Fibroblast of lung (primary cell): ENCODE data around the gene BTN2A1. TPM values are rescaled to one million over a fixed set of nuclear protein-coding genes. Genes with fewer than 3 reads are reported as not detected.
"Not testable (repeated sequence)": the region's sequence is repeated elsewhere in the genome, so short reads cannot be mapped to it uniquely, and the experiment has no call there.

Source experiments
- DNase-seq, 2 donors: peaks; one replicate each; pipeline versions ENCODE4 v3.0.0 to v3.0.0-alpha.2; 2010; ENCODE audit warnings: low read depth in 2 of 2
- H2AFZ ChIP-seq: 2 replicates; pipeline ENCODE4 v1.5.1; 2012; ENCODE audit warnings: low read length, control low read depth, inconsistent platforms
- H3K27ac ChIP-seq: 2 replicates; pipeline ENCODE4 v1.5.1; 2011; ENCODE audit warnings: low read length, control low read depth; ENCODE audit not compliant: insufficient read depth
- H3K27me3 ChIP-seq: 2 replicates; pipeline ENCODE4 v1.5.1; 2011; ENCODE audit warnings: mild to moderate bottlenecking, low read length; ENCODE audit not compliant: control insufficient read depth, insufficient read depth
- H3K36me3 ChIP-seq: 2 replicates; pipeline ENCODE4 v1.5.1; 2011; ENCODE audit warnings: low read length; ENCODE audit not compliant: control insufficient read depth, insufficient read depth
- H3K4me1 ChIP-seq: 2 replicates; pipeline ENCODE4 v1.5.1; 2011; ENCODE audit warnings: low read length; ENCODE audit not compliant: control insufficient read depth, insufficient read depth; ENCODE audit errors: extremely low read depth
- H3K4me2 ChIP-seq: 2 replicates; pipeline ENCODE4 v1.5.1; 2011; ENCODE audit warnings: low read length, control low read depth; ENCODE audit not compliant: insufficient read depth; ENCODE audit errors: extremely low read depth
- H3K4me3 ChIP-seq, 4 experiments: fragments of 200-600 bp in 1 of 4; sonication (generic) in 1 of 4; replicated peaks in 1 of 4; 2 replicates each; pipeline ENCODE4 v1.5.1; 2011 to 2016; ENCODE audit warnings: low read length in 4 of 4, low read depth in 3 of 4, mild to moderate bottlenecking in 3 of 4, control low read depth in 2 of 4, inconsistent platforms in 1 of 4, mixed read lengths in 1 of 4; ENCODE audit not compliant: insufficient read depth in 1 of 4; ENCODE audit errors: control extremely low read depth in 1 of 4
- H3K79me2 ChIP-seq: 2 replicates; pipeline ENCODE4 v1.5.1; 2012; ENCODE audit warnings: mild to moderate bottlenecking, low read length, inconsistent platforms; ENCODE audit not compliant: control insufficient read depth, insufficient read depth
- H3K9ac ChIP-seq: 2 replicates; pipeline ENCODE4 v1.5.1; 2011; ENCODE audit warnings: mild to moderate bottlenecking, low read length, control low read depth; ENCODE audit not compliant: insufficient read depth
- H3K9me3 ChIP-seq: 2 replicates; pipeline ENCODE4 v1.5.1; 2012; ENCODE audit warnings: low read depth, low read length; ENCODE audit not compliant: control insufficient read depth, insufficient read depth
- H4K20me1 ChIP-seq: 2 replicates; pipeline ENCODE4 v1.5.1; 2011; ENCODE audit warnings: low read length; ENCODE audit not compliant: control insufficient read depth, insufficient read depth; ENCODE audit errors: extremely low read depth
- EZH2 ChIP-seq: IDR thresholded peaks from 2 replicates; pipeline ENCODE4 v1.5.1; 2012; ENCODE audit warnings: low read length, control low read depth, mild to moderate bottlenecking; ENCODE audit errors: missing control alignments
- polyA plus RNA-seq, 2 donors: library from polyadenylated mRNA; depleted of rRNA in 1 of 2; stranded (reverse) in 1 of 2; unstranded in 1 of 2; fragments of >200 nt; gene quantifications; 2 replicates each; pipeline ENCODE4 v1.2.1, GENCODE V29; 2011 to 2012; ENCODE audit warnings: missing spikeins in 1 of 2
- total RNA-seq: library from RNA; depleted of rRNA; stranded (reverse); fragments of >200 nt; gene quantifications from 2 replicates; pipeline ENCODE4 v1.2.1, GENCODE V29; 2014
- TF ChIP-seq, protein P1 (sequence below), 2 donors: IDR thresholded peaks in 1 of 2; conservative IDR thresholded peaks in 1 of 2; 1 replicate in 1 of 2; 2 replicates in 1 of 2; pipeline ENCODE4 v1.5.1; 2011 to 2012; ENCODE audit warnings: low read length in 2 of 2, control low read depth in 1 of 2, inconsistent platforms in 1 of 2, low read depth in 1 of 2, mild to moderate bottlenecking in 1 of 2

The BTN2A1 gene
- total and polyA plus RNA-seq, 2 donors (not counting 1 experiment from before 2014, with no cell fraction given), result 14.9 to 26.4 TPM

GRCh38 chr6:26457264-26457805, 420 bp upstream of the BTN2A1 start:
- peak overlapping the region; percentile 81 for H3K4me2 ChIP-seq
- H3K79me2 ChIP-seq, result peaks cover 32% of the 10 kb centered on the region
- H3K4me3 ChIP-seq, result peak overlapping the region; percentile 33 to 99 (median 85)
- no peaks in the 10 kb centered on the region for H3K27me3 ChIP-seq
- no peaks in the 10 kb centered on the region for H4K20me1 ChIP-seq
- TF ChIP-seq, protein P1, sequence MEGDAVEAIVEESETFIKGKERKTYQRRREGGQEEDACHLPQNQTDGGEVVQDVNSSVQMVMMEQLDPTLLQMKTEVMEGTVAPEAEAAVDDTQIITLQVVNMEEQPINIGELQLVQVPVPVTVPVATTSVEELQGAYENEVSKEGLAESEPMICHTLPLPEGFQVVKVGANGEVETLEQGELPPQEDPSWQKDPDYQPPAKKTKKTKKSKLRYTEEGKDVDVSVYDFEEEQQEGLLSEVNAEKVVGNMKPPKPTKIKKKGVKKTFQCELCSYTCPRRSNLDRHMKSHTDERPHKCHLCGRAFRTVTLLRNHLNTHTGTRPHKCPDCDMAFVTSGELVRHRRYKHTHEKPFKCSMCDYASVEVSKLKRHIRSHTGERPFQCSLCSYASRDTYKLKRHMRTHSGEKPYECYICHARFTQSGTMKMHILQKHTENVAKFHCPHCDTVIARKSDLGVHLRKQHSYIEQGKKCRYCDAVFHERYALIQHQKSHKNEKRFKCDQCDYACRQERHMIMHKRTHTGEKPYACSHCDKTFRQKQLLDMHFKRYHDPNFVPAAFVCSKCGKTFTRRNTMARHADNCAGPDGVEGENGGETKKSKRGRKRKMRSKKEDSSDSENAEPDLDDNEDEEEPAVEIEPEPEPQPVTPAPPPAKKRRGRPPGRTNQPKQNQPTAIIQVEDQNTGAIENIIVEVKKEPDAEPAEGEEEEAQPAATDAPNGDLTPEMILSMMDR (conservative IDR thresholded peaks at IDR 0.05 in 1 of 2, IDR thresholded peaks at IDR 0.05 in 1 of 2; ENCODE audit: low read depth in 1 of 2, low read length in 2 of 2), result no peak
- TF ChIP-seq EZH2, result no peak
- peak overlapping the region; percentile 95 for H3K27ac ChIP-seq
- DNase-seq, result no peak
- peaks cover 9% of the 10 kb centered on the region for H3K36me3 ChIP-seq
- peaks cover 6% of the 10 kb centered on the region for H3K4me1 ChIP-seq
- H3K9me3 ChIP-seq, result no peaks in the 10 kb centered on the region
- H2AFZ ChIP-seq, result peak overlapping the region; percentile 93
- peak overlapping the region; percentile 49 for H3K9ac ChIP-seq

DNA sequence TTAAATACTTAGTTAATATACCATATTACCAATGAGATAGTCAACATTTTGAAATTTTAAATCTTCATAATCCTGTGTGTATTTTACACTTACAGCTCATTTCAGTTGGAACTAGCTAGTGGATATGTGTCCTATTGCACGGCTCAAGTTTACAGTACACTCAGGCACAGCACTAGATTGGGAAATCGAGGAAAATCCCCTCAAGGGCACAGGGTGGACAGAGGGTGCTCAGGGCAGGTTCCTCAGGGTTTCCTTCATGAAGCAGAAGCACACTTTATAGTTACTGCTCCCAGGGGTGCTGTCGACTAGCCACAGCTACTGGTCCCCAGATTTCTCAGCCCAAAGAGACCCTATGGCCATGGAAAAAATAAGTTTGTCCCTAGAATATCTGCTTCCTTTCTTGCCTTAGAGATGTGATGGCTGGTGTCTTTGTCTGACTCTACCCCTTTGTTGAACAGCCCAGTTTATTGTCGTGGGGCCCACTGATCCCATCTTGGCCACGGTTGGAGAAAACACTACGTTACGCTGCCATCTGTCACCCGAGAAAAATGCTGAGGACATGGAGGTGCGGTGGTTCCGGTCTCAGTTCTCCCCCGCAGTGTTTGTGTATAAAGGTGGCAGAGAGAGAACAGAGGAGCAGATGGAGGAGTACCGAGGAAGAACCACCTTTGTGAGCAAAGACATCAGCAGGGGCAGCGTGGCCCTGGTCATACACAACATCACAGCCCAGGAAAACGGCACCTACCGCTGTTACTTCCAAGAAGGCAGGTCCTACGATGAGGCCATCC, 1.5 kb downstream of the BTN2A1 start:
- Histone ChIP-seq H3K4me2 (peak overlapping the region; percentile 72), H3K27me3 (no peaks in the 10 kb centered on the region), H2AFZ (no peak overlapping the region), H3K9me3 (no peaks in the 10 kb centered on the region), H3K4me3 (peak overlapping the region in 2 of 4 experiments; percentile 75 to 99), H3K36me3 (peaks cover 21% of the 10 kb centered on the region), H3K4me1 (peaks cover 6% of the 10 kb centered on the region), H3K9ac (no peak overlapping the region), H4K20me1 (no peaks in the 10 kb centered on the region), H3K27ac (no peak overlapping the region), H3K79me2 (peaks cover 35% of the 10 kb centered on the region)
- DNase-seq, result no peak
- TF ChIP-seq, protein P1 (conservative IDR thresholded peaks at IDR 0.05 in 1 of 2, IDR thresholded peaks at IDR 0.05 in 1 of 2; ENCODE audit: low read depth in 1 of 2, low read length in 2 of 2), result no peak
- no peak for TF ChIP-seq EZH2

DNA sequence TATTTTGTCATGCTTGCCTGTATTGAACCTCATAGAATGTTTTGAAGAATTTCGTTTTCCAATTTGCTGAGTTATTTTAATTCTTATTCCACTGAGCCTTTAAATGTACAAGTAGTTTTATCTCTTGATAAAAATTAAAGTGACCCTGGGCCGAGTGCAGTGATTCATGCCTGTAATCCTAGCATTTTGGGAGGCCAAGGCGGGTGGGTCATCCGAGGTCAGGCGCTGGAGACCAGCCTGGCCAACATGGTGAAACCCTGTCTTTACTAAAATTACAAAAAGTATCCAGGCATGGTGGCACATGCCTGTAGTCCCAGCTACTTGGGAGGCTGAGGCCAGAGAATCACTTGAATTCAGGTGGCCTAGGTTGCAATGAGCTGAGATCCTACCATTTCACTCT, 3.6 kb downstream of the BTN2A1 start:
- not testable (repeated sequence) for H3K9ac ChIP-seq, H3K9me3 ChIP-seq, H3K4me1 ChIP-seq, H2AFZ ChIP-seq, H3K4me3 ChIP-seq, H3K27me3 ChIP-seq, H3K27ac ChIP-seq, DNase-seq, H3K4me2 ChIP-seq, H4K20me1 ChIP-seq
- H3K36me3 ChIP-seq, result peaks cover 34% of the 10 kb centered on the region
- peaks cover 35% of the 10 kb centered on the region for H3K79me2 ChIP-seq
